Activated CD8-positive, alpha-beta T cell treated with anti-CD3 and anti-CD28 coated beads, Interleukin-2, amount 10 ng/mL, durations not matched to agents 7 days and 5 days (primary cell): ENCODE data around the gene PRELP. TPM values are rescaled to one million over a fixed set of nuclear protein-coding genes. Genes with fewer than 3 reads are reported as not detected.

Experiments
- ATAC-seq: fragments of 150-1000 bp; cut with Tn5 transposase; one replicate; pipeline ENCODE4 v1.10.0; 2021; ENCODE audit warnings: moderate library complexity
- CTCF ChIA-PET: fragments of 350-600 bp; sonication (Branson Sonifier 250); formaldehyde crosslinking; loops from one replicate; lab custom pipeline; 2021; ENCODE audit warnings: antibody characterized with exemption; lab: Charles Lee
- POLR2A ChIA-PET: fragments of 350-600 bp; sonication (Branson Sonifier 250); formaldehyde crosslinking; loops from one replicate; lab custom pipeline; 2021; ENCODE audit warnings: antibody characterized with exemption; lab: Charles Lee
- DNase-seq: peaks from one replicate; pipeline ENCODE4 v3.0.0-alpha.2; 2020
- H3K27ac Mint-ChIP-seq: one replicate; pipeline ENCODE4 v1.8.0; 2021; ENCODE audit warnings: mild to moderate bottlenecking, mixed read lengths
- H3K27me3 Mint-ChIP-seq: one replicate; pipeline ENCODE4 v1.8.0; 2021; ENCODE audit warnings: low read depth, mixed read lengths
- H3K36me3 Mint-ChIP-seq: one replicate; pipeline ENCODE4 v1.8.0; 2021; ENCODE audit warnings: low read depth, mixed read lengths
- H3K4me1 Mint-ChIP-seq: one replicate; pipeline ENCODE4 v1.8.0; 2021; ENCODE audit warnings: low read depth, mixed read lengths
- H3K4me3 Mint-ChIP-seq: one replicate; pipeline ENCODE4 v1.8.0; 2021; ENCODE audit warnings: mild to moderate bottlenecking, mixed read lengths
- H3K9me3 Mint-ChIP-seq: one replicate; pipeline ENCODE4 v1.8.0; 2022; ENCODE audit warnings: mixed read lengths; ENCODE audit not compliant: insufficient read depth
- total RNA-seq, 2 experiments: library from RNA; stranded (reverse); gene quantifications; one replicate each; pipeline ENCODE4 v1.2.3, GENCODE V29; 2021

The PRELP gene
- total RNA-seq, 2 experiments from 2014 or later, result not detected

GRCh38 chr1:203480084-203480483, 4.5 kb downstream of the PRELP start:
- POLR2A ChIA-PET, result interaction anchor here (0.6 kb wide), 1 partner anchor 128 kb away, joined by 3 read pairs; no protein-coding TSS in a partner anchor
- Mint-ChIP-seq H3K36me3 (no peaks in the 10 kb centered on the region), H3K4me3 (no peak overlapping the region), H3K27ac (no peak overlapping the region), H3K4me1 (peaks cover 5% of the 10 kb centered on the region), H3K27me3 (peaks cover 14% of the 10 kb centered on the region), H3K9me3 (no peaks in the 10 kb centered on the region)
- DNase-seq (no peak), ATAC-seq (no peak)
- CTCF ChIA-PET, result interaction anchor here (0.7 to 4.8 kb wide), 4 partner anchors 7 to 213 kb away, joined by 3 to 48 read pairs (median 8); no protein-coding TSS in a partner anchor

- POLR2A ChIA-PET, result interaction anchor here (0.6 kb wide), 1 partner anchor 128 kb away, joined by 3 read pairs; no protein-coding TSS in a partner anchor
- CTCF ChIA-PET, result interaction anchor here (0.6 to 1.4 kb wide), 3 partner anchors 138 to 213 kb away, joined by 3 to 8 read pairs (median 3); no protein-coding TSS in a partner anchor
- DNase-seq (peak; percentile 40), ATAC-seq (no peak)
- Mint-ChIP-seq H3K36me3 (no peaks in the 10 kb centered on the region), H3K27me3 (peaks cover 14% of the 10 kb centered on the region), H3K4me1 (peaks cover 5% of the 10 kb centered on the region), H3K27ac (no peak overlapping the region), H3K9me3 (no peaks in the 10 kb centered on the region), H3K4me3 (no peak overlapping the region)
These were observed 5.0 kb downstream of the PRELP start for GRCh38 chr1:203480525-203481084.

GRCh38 chr1:203481196-203481595, 5.6 kb downstream of the PRELP start:
- DNase-seq, result no peak
- H3K4me3 Mint-ChIP-seq, result no peak overlapping the region
- no peak for ATAC-seq
- ChIA-PET POLR2A (no interaction called here), CTCF (interaction anchor here (0.6 to 1.4 kb wide), 2 partner anchors 139 to 214 kb away, joined by 3 to 8 read pairs; no protein-coding TSS in a partner anchor)
- peaks cover 5% of the 10 kb centered on the region for H3K4me1 Mint-ChIP-seq
- no peaks in the 10 kb centered on the region for H3K9me3 Mint-ChIP-seq
- no peaks in the 10 kb centered on the region for H3K36me3 Mint-ChIP-seq
- H3K27me3 Mint-ChIP-seq, result peaks cover 10% of the 10 kb centered on the region
- H3K27ac Mint-ChIP-seq, result no peak overlapping the region

- DNase-seq, result no peak
- H3K4me3 Mint-ChIP-seq, result peak overlapping the region; percentile 61
- no peaks in the 10 kb centered on the region for H3K9me3 Mint-ChIP-seq
- no peaks in the 10 kb centered on the region for H3K36me3 Mint-ChIP-seq
- H3K27me3 Mint-ChIP-seq, result no peaks in the 10 kb centered on the region
- no peak for ATAC-seq
- H3K27ac Mint-ChIP-seq, result peak overlapping the region; percentile 31
- ChIA-PET CTCF (interaction anchor here (0.6 to 8.0 kb wide), 11 partner anchors 9 to 387 kb away, joined by 3 to 204 read pairs (median 12); partner anchors contain the start of gene PRELP), POLR2A (interaction anchor here (0.6 kb wide), 1 partner anchor 34 kb away, joined by 4 read pairs; no protein-coding TSS in a partner anchor)
- H3K4me1 Mint-ChIP-seq, result no peaks in the 10 kb centered on the region
These were observed 11.2 kb downstream of the PRELP start for GRCh38 chr1:203486618-203487370.

- DNase-seq (no peak), ATAC-seq (no peak)
- no peaks in the 10 kb centered on the region for H3K4me1 Mint-ChIP-seq
- H3K27ac Mint-ChIP-seq, result no peak overlapping the region
- no peaks in the 10 kb centered on the region for H3K9me3 Mint-ChIP-seq
- ChIA-PET CTCF (interaction anchor here (0.7 to 8.0 kb wide), 32 partner anchors 9 to 378 kb away, joined by 3 to 204 read pairs (median 4); partner anchors contain the start of genes BTG2, LAX1 and PRELP), POLR2A (no interaction called here)
- peaks cover 4% of the 10 kb centered on the region for H3K27me3 Mint-ChIP-seq
- no peaks in the 10 kb centered on the region for H3K36me3 Mint-ChIP-seq
- no peak overlapping the region for H3K4me3 Mint-ChIP-seq
These were observed 12.9 kb downstream of the PRELP start for GRCh38 chr1:203488539-203488938.

- ChIA-PET CTCF (interaction anchor here (0.9 to 8.0 kb wide), 3 partner anchors 13 to 223 kb away, joined by 5 to 176 read pairs (median 13); no protein-coding TSS in a partner anchor), POLR2A (no interaction called here)
- Mint-ChIP-seq H3K4me1 (no peaks in the 10 kb centered on the region), H3K9me3 (no peaks in the 10 kb centered on the region), H3K27ac (no peak overlapping the region), H3K36me3 (no peaks in the 10 kb centered on the region), H3K4me3 (no peak overlapping the region), H3K27me3 (peaks cover 6% of the 10 kb centered on the region)
- no peak for DNase-seq
- ATAC-seq, result no peak
These were observed 15.0 kb downstream of the PRELP start for GRCh38 chr1:203490607-203491006.

- ChIA-PET POLR2A (no interaction called here), CTCF (interaction anchor here (8.0 kb wide), 1 partner anchor 152 kb away, joined by 176 read pairs; no protein-coding TSS in a partner anchor)
- Mint-ChIP-seq H3K27me3 (peaks cover 6% of the 10 kb centered on the region), H3K4me1 (no peaks in the 10 kb centered on the region), H3K9me3 (no peaks in the 10 kb centered on the region), H3K27ac (no peak overlapping the region), H3K4me3 (no peak overlapping the region), H3K36me3 (no peaks in the 10 kb centered on the region)
- ATAC-seq (no peak), DNase-seq (no peak)
These were observed 16.1 kb downstream of the PRELP start for GRCh38 chr1:203491664-203492063.

GRCh38 chr1:203492082-203492747, 16.6 kb downstream of the PRELP start:
- ChIA-PET POLR2A (no interaction called here), CTCF (interaction anchor here (8.0 kb wide), 1 partner anchor 153 kb away, joined by 176 read pairs; no protein-coding TSS in a partner anchor)
- no peak for DNase-seq
- no peak for ATAC-seq
- Mint-ChIP-seq H3K27ac (no peak overlapping the region), H3K9me3 (no peaks in the 10 kb centered on the region), H3K27me3 (peaks cover 6% of the 10 kb centered on the region), H3K36me3 (no peaks in the 10 kb centered on the region), H3K4me3 (no peak overlapping the region), H3K4me1 (no peaks in the 10 kb centered on the region)

GRCh38 chr1:203492748-203493130, 17.1 kb downstream of the PRELP start:
- CTCF ChIA-PET, result no interaction called here

GRCh38 chr1:203493901-203494300, 18.3 kb downstream of the PRELP start, which contains the start of gene OPTC:
OPTC (plus strand) TSS chr1:203494153; CDS start chr1:203496006, 1,853 bp downstream.
- Mint-ChIP-seq H3K4me1 (no peaks in the 10 kb centered on the region), H3K9me3 (no peaks in the 10 kb centered on the region), H3K27ac (no peak within 1 kb of the TSS), H3K27me3 (peaks cover 6% of the 10 kb centered on the region), H3K36me3 (no peaks in the 10 kb centered on the region), H3K4me3 (no peak within 1 kb of the TSS)
- ChIA-PET CTCF (interaction anchor here (0.7 to 2.8 kb wide), 8 partner anchors 10 to 322 kb away, joined by 3 to 14 read pairs (median 4); no protein-coding TSS in a partner anchor), POLR2A (no interaction called here)
- no peak for DNase-seq
- no peak for ATAC-seq

More at GRCh38 chr1:203492748-203493130, 17.1 kb downstream of the PRELP start:
- ATAC-seq, result no peak
- POLR2A ChIA-PET, result no interaction called here
- no peaks in the 10 kb centered on the region for H3K36me3 Mint-ChIP-seq
- no peak overlapping the region for H3K4me3 Mint-ChIP-seq
- H3K4me1 Mint-ChIP-seq, result no peaks in the 10 kb centered on the region
- no peak for DNase-seq
- peaks cover 6% of the 10 kb centered on the region for H3K27me3 Mint-ChIP-seq
- no peak overlapping the region for H3K27ac Mint-ChIP-seq
- no peaks in the 10 kb centered on the region for H3K9me3 Mint-ChIP-seq

- no peaks in the 10 kb centered on the region for H3K36me3 Mint-ChIP-seq
- no peaks in the 10 kb centered on the region for H3K4me1 Mint-ChIP-seq
- CTCF ChIA-PET, result interaction anchor here (1.2 to 2.8 kb wide), 2 partner anchors 155 to 229 kb away, joined by 3 to 14 read pairs; no protein-coding TSS in a partner anchor
- DNase-seq, result no peak
- H3K27me3 Mint-ChIP-seq, result peaks cover 6% of the 10 kb centered on the region
- POLR2A ChIA-PET, result no interaction called here
- no peak for ATAC-seq
- no peak overlapping the region for H3K27ac Mint-ChIP-seq
- H3K4me3 Mint-ChIP-seq, result no peak overlapping the region
- H3K9me3 Mint-ChIP-seq, result no peaks in the 10 kb centered on the region
These were observed 20.2 kb downstream of the PRELP start for GRCh38 chr1:203495845-203496244.
